Stimulated activated memory B cell treated with anti-CD40 and anti-IgM and Interleukin-4, amounts not matched to agents 10 μg/mL and 1 μg/mL and 100 μg/mL, for 72 hours (primary cell): ENCODE data around the gene EXOSC7.
"Not testable (repeated sequence)": the region's sequence is repeated elsewhere in the genome, so short reads cannot be mapped to it uniquely, and the experiment has no call there.

ENCODE experiments used
- ATAC-seq: fragments of 150-1000 bp; cut with Tn5 transposase; 2 replicates; pipeline ENCODE4 v1.10.0; 2021
- H3K27ac Mint-ChIP-seq: one replicate; pipeline ENCODE4 v1.8.0; 2022; ENCODE audit warnings: mild to moderate bottlenecking, mixed read lengths
- H3K27me3 Mint-ChIP-seq: one replicate; pipeline ENCODE4 v1.8.0; 2022; ENCODE audit warnings: mixed read lengths
- H3K36me3 Mint-ChIP-seq: one replicate; pipeline ENCODE4 v1.8.0; 2022; ENCODE audit warnings: mixed read lengths
- H3K4me1 Mint-ChIP-seq: one replicate; pipeline ENCODE4 v1.8.0; 2022; ENCODE audit warnings: mixed read lengths
- H3K4me3 Mint-ChIP-seq: one replicate; pipeline ENCODE4 v1.8.0; 2022; ENCODE audit warnings: mild to moderate bottlenecking, moderate library complexity, mixed read lengths
- H3K9me3 Mint-ChIP-seq: one replicate; pipeline ENCODE4 v1.8.0; 2022; ENCODE audit warnings: mixed read lengths

The EXOSC7 gene

GRCh38 chr3:45041666-45042065 is 65.6 kb downstream of the EXOSC7 start:
- Mint-ChIP-seq H3K36me3 (no peaks in the 10 kb centered on the region), H3K9me3 (no peaks in the 10 kb centered on the region), H3K27ac (no peak overlapping the region), H3K4me3 (no peak overlapping the region), H3K4me1 (peaks cover 16% of the 10 kb centered on the region), H3K27me3 (peaks cover 18% of the 10 kb centered on the region)
- ATAC-seq, result no peak

GRCh38 chr3:45042162-45042561 is 66.1 kb downstream of the EXOSC7 start:
- Mint-ChIP-seq H3K27ac (no peak overlapping the region), H3K27me3 (peaks cover 13% of the 10 kb centered on the region), H3K9me3 (no peaks in the 10 kb centered on the region), H3K36me3 (no peaks in the 10 kb centered on the region), H3K4me1 (peaks cover 16% of the 10 kb centered on the region), H3K4me3 (no peak overlapping the region)
- peak; percentile 55 for ATAC-seq

GRCh38 chr3:45043728-45044299 is 67.8 kb downstream of the EXOSC7 start:
- Mint-ChIP-seq H3K4me3 (no peak overlapping the region), H3K27ac (no peak overlapping the region)
- no peak for ATAC-seq

GRCh38 chr3:45048244-45048643 is 72.2 kb downstream of the EXOSC7 start:
- no peaks in the 10 kb centered on the region for H3K36me3 Mint-ChIP-seq
- peaks cover 34% of the 10 kb centered on the region for H3K27me3 Mint-ChIP-seq
- H3K4me1 Mint-ChIP-seq, result no peaks in the 10 kb centered on the region
- no peak for ATAC-seq
- no peak overlapping the region for H3K27ac Mint-ChIP-seq
- no peaks in the 10 kb centered on the region for H3K9me3 Mint-ChIP-seq
- no peak overlapping the region for H3K4me3 Mint-ChIP-seq

More at GRCh38 chr3:45043728-45044299, 67.8 kb downstream of the EXOSC7 start:
- H3K9me3 Mint-ChIP-seq, result no peaks in the 10 kb centered on the region
- H3K27me3 Mint-ChIP-seq, result peaks cover 17% of the 10 kb centered on the region
- no peaks in the 10 kb centered on the region for H3K36me3 Mint-ChIP-seq
- H3K4me1 Mint-ChIP-seq, result peaks cover 16% of the 10 kb centered on the region

- no peaks in the 10 kb centered on the region for H3K9me3 Mint-ChIP-seq
- peaks cover 34% of the 10 kb centered on the region for H3K27me3 Mint-ChIP-seq
- H3K4me1 Mint-ChIP-seq, result no peaks in the 10 kb centered on the region
- H3K36me3 Mint-ChIP-seq, result no peaks in the 10 kb centered on the region
- ATAC-seq, result no peak
- H3K4me3 Mint-ChIP-seq, result no peak overlapping the region
- no peak overlapping the region for H3K27ac Mint-ChIP-seq
These were observed 73.8 kb downstream of the EXOSC7 start for GRCh38 chr3:45049807-45050206.

GRCh38 chr3:45051685-45052084 is 75.6 kb downstream of the EXOSC7 start:
- Mint-ChIP-seq H3K4me1 (no peaks in the 10 kb centered on the region), H3K27ac (no peak overlapping the region), H3K36me3 (no peaks in the 10 kb centered on the region), H3K9me3 (no peaks in the 10 kb centered on the region), H3K27me3 (peaks cover 34% of the 10 kb centered on the region), H3K4me3 (no peak overlapping the region)
- no peak for ATAC-seq

- H3K4me1 Mint-ChIP-seq, ATAC-seq, H3K27ac Mint-ChIP-seq, H3K4me3 Mint-ChIP-seq, H3K36me3 Mint-ChIP-seq, H3K9me3 Mint-ChIP-seq: not testable (repeated sequence)
- H3K27me3 Mint-ChIP-seq, result peaks cover 42% of the 10 kb centered on the region
These were observed 77.8 kb downstream of the EXOSC7 start for GRCh38 chr3:45053805-45054195.

- Mint-ChIP-seq H3K4me1 (no peaks in the 10 kb centered on the region), H3K4me3 (no peak overlapping the region), H3K9me3 (no peaks in the 10 kb centered on the region), H3K27ac (no peak overlapping the region), H3K27me3 (peaks cover 36% of the 10 kb centered on the region), H3K36me3 (no peaks in the 10 kb centered on the region)
- no peak for ATAC-seq
These were observed 78.3 kb downstream of the EXOSC7 start for GRCh38 chr3:45054196-45054857.

- H3K4me1 Mint-ChIP-seq, result no peaks in the 10 kb centered on the region
- H3K36me3 Mint-ChIP-seq, result no peaks in the 10 kb centered on the region
- no peak for ATAC-seq
- H3K27me3 Mint-ChIP-seq, result peaks cover 35% of the 10 kb centered on the region
- H3K27ac Mint-ChIP-seq, result no peak overlapping the region
- H3K4me3 Mint-ChIP-seq, result no peak overlapping the region
- no peaks in the 10 kb centered on the region for H3K9me3 Mint-ChIP-seq
These were observed 79.0 kb downstream of the EXOSC7 start for GRCh38 chr3:45055032-45055410.

- ATAC-seq, result no peak
- Mint-ChIP-seq H3K36me3 (no peaks in the 10 kb centered on the region), H3K27me3 (peaks cover 33% of the 10 kb centered on the region), H3K9me3 (no peaks in the 10 kb centered on the region), H3K4me1 (no peaks in the 10 kb centered on the region), H3K4me3 (no peak overlapping the region), H3K27ac (no peak overlapping the region)
These were observed 79.5 kb downstream of the EXOSC7 start for GRCh38 chr3:45055411-45056143.

- no peak overlapping the region for H3K27ac Mint-ChIP-seq
- peaks cover 27% of the 10 kb centered on the region for H3K27me3 Mint-ChIP-seq
- no peaks in the 10 kb centered on the region for H3K4me1 Mint-ChIP-seq
These were observed 80.7 kb downstream of the EXOSC7 start for GRCh38 chr3:45056608-45057301.

GRCh38 chr3:45057557-45057956 is 81.5 kb downstream of the EXOSC7 start:
- Mint-ChIP-seq H3K4me1 (no peaks in the 10 kb centered on the region), H3K4me3 (no peak overlapping the region), H3K9me3 (no peaks in the 10 kb centered on the region), H3K27me3 (peaks cover 27% of the 10 kb centered on the region), H3K36me3 (no peaks in the 10 kb centered on the region), H3K27ac (no peak overlapping the region)
- no peak for ATAC-seq

More at GRCh38 chr3:45056608-45057301, 80.7 kb downstream of the EXOSC7 start:
- H3K4me3 Mint-ChIP-seq, result no peak overlapping the region
- no peak for ATAC-seq
- no peaks in the 10 kb centered on the region for H3K9me3 Mint-ChIP-seq
- no peaks in the 10 kb centered on the region for H3K36me3 Mint-ChIP-seq

GRCh38 chr3:45059132-45059531 is 83.1 kb downstream of the EXOSC7 start:
- H3K27me3 Mint-ChIP-seq, result peaks cover 27% of the 10 kb centered on the region
- H3K4me3 Mint-ChIP-seq, result no peak overlapping the region
- no peaks in the 10 kb centered on the region for H3K9me3 Mint-ChIP-seq
- no peaks in the 10 kb centered on the region for H3K36me3 Mint-ChIP-seq
- no peaks in the 10 kb centered on the region for H3K4me1 Mint-ChIP-seq
- ATAC-seq, result no peak
- H3K27ac Mint-ChIP-seq, result no peak overlapping the region

GRCh38 chr3:45060165-45060892 is 84.3 kb downstream of the EXOSC7 start:
- Mint-ChIP-seq H3K4me3 (no peak overlapping the region), H3K27me3 (peaks cover 27% of the 10 kb centered on the region), H3K9me3 (no peaks in the 10 kb centered on the region), H3K36me3 (no peaks in the 10 kb centered on the region), H3K27ac (no peak overlapping the region), H3K4me1 (no peaks in the 10 kb centered on the region)
- no peak for ATAC-seq
